ENCODE measurements around the gene SERPINA1. TPM values are rescaled to one million over a fixed set of nuclear protein-coding genes. Genes with fewer than 3 reads are reported as not detected.
"Not testable (repeated sequence)": the region's sequence is repeated elsewhere in the genome, so short reads cannot be mapped to it uniquely, and the experiment has no call there.

Gene SERPINA1
- total RNA-seq, 1 donor from 2014 or later = 4.4 TPM

- H3K4me3 ChIP-seq = no peak overlapping the region
- H3K4me1 ChIP-seq = no peaks in the 10 kb centered on the region
- DNase-seq = no peak
- no peaks in the 10 kb centered on the region for H3K9me3 ChIP-seq (replicated peaks)
- intact Hi-C loops (cut with micrococcal nuclease) = no loop called here
- no peak overlapping the region for H3K27ac ChIP-seq (replicated peaks)
- H3K27me3 ChIP-seq (ENCODE audit: low read depth) = peaks cover 50% of the 10 kb centered on the region
- TF ChIP-seq CTCF (IDR thresholded peaks at IDR 0.05; ENCODE audit: borderline replicate concordance) = no peak
- no peaks in the 10 kb centered on the region for H3K36me3 ChIP-seq
Measured at GRCh38 chr14:94348836-94349235, 39.6 kb downstream of the SERPINA1 start.

- H3K36me3 ChIP-seq = no peaks in the 10 kb centered on the region
- no peak overlapping the region for H3K27ac ChIP-seq (replicated peaks)
- peaks cover 11% of the 10 kb centered on the region for H3K4me1 ChIP-seq
- H3K4me3 ChIP-seq = no peak overlapping the region
- intact Hi-C loops (cut with micrococcal nuclease) = no loop called here
- no peak for TF ChIP-seq CTCF (IDR thresholded peaks at IDR 0.05; ENCODE audit: borderline replicate concordance)
- H3K9me3 ChIP-seq (replicated peaks) = no peaks in the 10 kb centered on the region
- peaks cover 35% of the 10 kb centered on the region for H3K27me3 ChIP-seq (ENCODE audit: low read depth)
- DNase-seq = no peak
Measured at GRCh38 chr14:94346841-94347240, 41.6 kb downstream of the SERPINA1 start.

- DNase-seq; H3K27ac ChIP-seq (replicated peaks); H3K4me3 ChIP-seq; H3K36me3 ChIP-seq; intact Hi-C loops (cut with micrococcal nuclease); H3K9me3 ChIP-seq (replicated peaks): not testable (repeated sequence)
- Histone ChIP-seq H3K4me1 (peaks cover 14% of the 10 kb centered on the region), H3K27me3 (ENCODE audit: low read depth) (peaks cover 28% of the 10 kb centered on the region)
Measured at GRCh38 chr14:94346065-94346786, 42.2 kb downstream of the SERPINA1 start.

GRCh38 chr14:94345344-94346064 is 42.9 kb downstream of the SERPINA1 start:
- TF ChIP-seq CTCF (IDR thresholded peaks at IDR 0.05; ENCODE audit: borderline replicate concordance) = no peak
- intact Hi-C loops (cut with micrococcal nuclease) = no loop called here
- Histone ChIP-seq H3K27ac (replicated peaks) (no peak overlapping the region), H3K36me3 (no peaks in the 10 kb centered on the region), H3K4me1 (peaks cover 14% of the 10 kb centered on the region), H3K9me3 (replicated peaks) (no peaks in the 10 kb centered on the region), H3K4me3 (no peak overlapping the region), H3K27me3 (ENCODE audit: low read depth) (peaks cover 24% of the 10 kb centered on the region)
- no peak for DNase-seq

GRCh38 chr14:94344389-94344788 is 44.0 kb downstream of the SERPINA1 start:
- Histone ChIP-seq H3K27me3 (ENCODE audit: low read depth) (peaks cover 16% of the 10 kb centered on the region), H3K4me1 (peaks cover 14% of the 10 kb centered on the region), H3K4me3 (no peak overlapping the region), H3K9me3 (replicated peaks) (no peaks in the 10 kb centered on the region), H3K36me3 (no peaks in the 10 kb centered on the region), H3K27ac (replicated peaks) (no peak overlapping the region)
- intact Hi-C loops (cut with micrococcal nuclease) = no loop called here
- TF ChIP-seq CTCF (IDR thresholded peaks at IDR 0.05; ENCODE audit: borderline replicate concordance) = no peak
- DNase-seq = no peak

Data from left ventricle myocardium inferior (tissue), 1 donor.